ENCODE data around the gene SLC9B2. TPM values are rescaled to one million over a fixed set of nuclear protein-coding genes. Genes with fewer than 3 reads are reported as not detected.
A peak's percentile ranks its signal among the peaks of the same experiment; 100 is the strongest.

SLC9B2 gene, protein sequence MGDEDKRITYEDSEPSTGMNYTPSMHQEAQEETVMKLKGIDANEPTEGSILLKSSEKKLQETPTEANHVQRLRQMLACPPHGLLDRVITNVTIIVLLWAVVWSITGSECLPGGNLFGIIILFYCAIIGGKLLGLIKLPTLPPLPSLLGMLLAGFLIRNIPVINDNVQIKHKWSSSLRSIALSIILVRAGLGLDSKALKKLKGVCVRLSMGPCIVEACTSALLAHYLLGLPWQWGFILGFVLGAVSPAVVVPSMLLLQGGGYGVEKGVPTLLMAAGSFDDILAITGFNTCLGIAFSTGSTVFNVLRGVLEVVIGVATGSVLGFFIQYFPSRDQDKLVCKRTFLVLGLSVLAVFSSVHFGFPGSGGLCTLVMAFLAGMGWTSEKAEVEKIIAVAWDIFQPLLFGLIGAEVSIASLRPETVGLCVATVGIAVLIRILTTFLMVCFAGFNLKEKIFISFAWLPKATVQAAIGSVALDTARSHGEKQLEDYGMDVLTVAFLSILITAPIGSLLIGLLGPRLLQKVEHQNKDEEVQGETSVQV
- polyA plus RNA-seq (ENCODE audit: insufficient read length in 4 of 4), result 10 to 100 TPM in 2 of 4 donors, 1 to 10 TPM in 2; 6.3 to 11.8 (median 8.9) TPM

GRCh38 chr4:103076747-103077347 is at the start of gene SLC9B2:
Gene SLC9B2, minus strand, starts transcription at chr4:103076761. Its CDS starts 9,211 bp downstream, at chr4:103067550.
- no peak for DNase-seq (ENCODE audit: low read depth in 4 of 4, low spot score in 3 of 4)

DNA sequence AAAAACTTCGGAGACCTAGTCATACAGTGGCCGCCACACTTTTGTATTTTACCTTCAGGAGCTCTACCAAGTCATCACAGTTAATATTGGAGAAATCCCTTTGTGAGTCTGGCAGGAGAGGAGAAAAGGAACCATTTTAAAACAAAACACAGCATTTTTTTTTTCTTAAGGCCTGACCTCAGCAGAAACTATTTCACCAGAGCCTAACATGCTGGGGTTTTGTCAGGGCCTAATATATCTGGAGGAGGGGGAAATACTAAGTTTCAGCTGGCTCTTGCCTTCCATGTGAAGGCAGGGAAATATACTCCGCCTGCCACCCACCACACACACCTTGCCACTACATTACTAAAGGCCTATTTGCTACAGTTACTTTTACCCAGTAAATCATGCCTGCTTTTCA is 49.6 kb upstream of the SLC9B2 start:
- DNase-seq (ENCODE audit: low read depth in 4 of 4, low spot score in 3 of 4), result no peak

- DNase-seq (ENCODE audit: low read depth in 4 of 4, low spot score in 3 of 4), result no peak
Observed at GRCh38 chr4:103123114-103123513, 46.6 kb upstream of the SLC9B2 start.

GRCh38 chr4:103118166-103118565 is 41.6 kb upstream of the SLC9B2 start:
- no peak for DNase-seq (ENCODE audit: low read depth in 4 of 4, low spot score in 3 of 4)

GRCh38 chr4:103111598-103111997 is 35.0 kb upstream of the SLC9B2 start:
- no peak for DNase-seq (ENCODE audit: low read depth in 4 of 4, low spot score in 3 of 4)

DNA sequence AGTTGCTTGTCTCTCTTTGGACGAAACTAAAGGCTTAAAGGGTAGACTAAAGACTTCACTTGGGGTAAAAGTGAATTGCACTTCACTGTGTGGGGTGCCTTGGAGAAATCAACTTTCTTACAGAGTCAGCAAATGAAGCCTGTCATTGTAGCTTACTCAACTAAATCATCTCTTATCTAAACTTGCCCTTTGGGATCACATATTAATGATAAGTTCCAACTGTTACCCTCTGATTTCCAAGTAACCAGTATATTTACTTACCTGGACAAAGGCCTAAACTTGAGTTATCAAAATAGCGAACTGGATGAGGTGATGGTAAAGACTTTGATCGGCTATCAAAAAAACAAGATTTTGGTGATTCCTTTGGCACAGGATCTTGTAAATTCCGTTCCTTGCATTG is 32.0 kb upstream of the SLC9B2 start:
- no peak for DNase-seq (ENCODE audit: low read depth in 4 of 4, low spot score in 3 of 4)

DNA sequence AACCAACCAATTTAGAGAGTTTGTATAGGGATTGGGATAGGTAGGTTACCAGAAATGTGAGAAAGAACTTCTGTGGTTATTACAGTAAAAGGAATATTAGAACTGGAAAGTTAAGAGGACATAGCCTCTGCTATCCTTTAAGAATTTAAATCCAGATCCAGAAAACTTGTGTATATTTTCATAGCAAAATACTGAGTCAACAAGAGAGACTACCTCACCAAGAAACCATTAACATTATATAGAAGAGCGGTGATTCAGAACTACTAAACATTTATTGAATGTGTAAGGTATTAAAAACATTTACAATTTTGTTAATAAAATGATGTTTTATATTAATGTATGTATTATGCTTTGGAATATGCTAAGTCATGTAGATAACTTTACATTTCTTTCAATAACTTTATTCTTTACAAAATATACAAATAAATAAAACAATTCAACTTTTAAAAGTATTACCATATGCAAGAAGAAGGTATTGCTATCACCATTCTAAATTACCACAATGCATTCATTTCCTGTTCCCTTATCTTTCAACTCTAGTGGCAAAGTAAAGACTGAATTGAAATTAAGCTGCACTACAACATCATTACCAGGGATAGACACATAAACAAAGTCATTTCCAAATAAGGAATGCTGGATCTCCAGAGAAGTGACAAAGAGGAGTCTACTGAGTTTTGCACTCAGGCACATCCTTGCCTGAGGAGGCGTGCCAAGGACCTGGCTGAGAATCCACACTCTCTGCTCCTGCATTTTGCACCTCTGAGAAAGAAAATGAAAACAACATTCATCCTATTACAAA is 29.2 kb upstream of the SLC9B2 start:
- no peak for DNase-seq (ENCODE audit: low read depth in 4 of 4, low spot score in 3 of 4)

DNA sequence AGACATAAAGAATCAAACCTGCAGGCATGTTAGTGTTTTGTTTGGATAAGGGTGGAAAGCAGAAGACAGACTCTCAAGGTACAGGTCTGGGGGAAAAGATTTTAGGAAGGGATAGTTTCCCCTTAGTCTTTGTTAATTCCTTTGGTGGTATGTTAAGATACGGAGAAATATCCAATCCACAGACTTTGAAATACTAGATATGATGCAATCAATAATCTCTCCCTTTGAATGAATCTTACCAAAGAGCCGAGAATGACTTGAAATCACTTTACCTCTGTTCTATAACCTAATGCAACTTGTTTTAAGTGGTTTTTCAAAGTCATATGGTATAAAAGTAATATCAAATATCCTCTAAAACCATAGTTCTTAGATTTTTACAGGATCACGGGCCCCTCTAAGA is 28.3 kb upstream of the SLC9B2 start:
- DNase-seq (ENCODE audit: low read depth in 4 of 4, low spot score in 3 of 4), result no peak

- no peak for DNase-seq (ENCODE audit: low read depth in 4 of 4, low spot score in 3 of 4)
Observed at GRCh38 chr4:103100691-103101090, 24.1 kb upstream of the SLC9B2 start.

- peak; percentile 64 to 92 (median 88) for DNase-seq (ENCODE audit: low read depth in 4 of 4, low spot score in 3 of 4)
Observed at GRCh38 chr4:103099691-103100392, 23.3 kb upstream of the SLC9B2 start, which contains the start of gene BDH2. Gene BDH2, minus strand, starts transcription at chr4:103099834. Its CDS starts 3,580 bp downstream, at chr4:103096254.

DNA sequence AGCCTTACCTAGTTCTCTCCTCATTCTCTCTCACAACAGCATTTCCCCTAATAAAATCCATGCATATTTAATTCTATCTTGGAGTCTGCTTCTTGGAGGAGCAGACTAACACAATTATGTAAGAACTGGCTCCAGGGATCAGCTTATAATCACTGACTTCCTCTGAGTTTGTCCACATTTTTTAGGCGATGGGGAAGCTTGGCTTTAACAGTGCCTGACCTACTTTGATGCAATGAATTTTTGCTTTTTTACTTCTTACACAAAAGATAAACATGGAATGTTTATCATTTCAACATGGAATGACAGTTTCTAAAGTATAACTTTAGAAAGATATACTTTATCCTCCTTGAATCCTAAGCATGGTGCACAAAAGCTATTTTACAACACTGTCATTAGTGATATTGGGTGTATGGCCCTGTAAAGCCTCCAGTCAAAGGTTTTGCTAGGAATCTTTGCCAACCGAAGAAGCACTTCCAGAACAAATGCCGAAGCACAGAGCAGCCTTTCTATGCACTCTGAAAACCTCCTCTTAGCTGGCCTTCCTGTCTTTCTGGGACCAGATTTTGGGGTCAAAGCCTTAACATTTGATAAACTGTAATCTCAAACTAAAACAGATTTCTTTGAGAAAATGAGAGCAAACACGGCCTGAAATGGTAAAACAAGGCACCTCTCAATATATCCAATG is 22.3 kb upstream of the SLC9B2 start:
- DNase-seq (ENCODE audit: low read depth in 4 of 4, low spot score in 3 of 4), result no peak

DNA sequence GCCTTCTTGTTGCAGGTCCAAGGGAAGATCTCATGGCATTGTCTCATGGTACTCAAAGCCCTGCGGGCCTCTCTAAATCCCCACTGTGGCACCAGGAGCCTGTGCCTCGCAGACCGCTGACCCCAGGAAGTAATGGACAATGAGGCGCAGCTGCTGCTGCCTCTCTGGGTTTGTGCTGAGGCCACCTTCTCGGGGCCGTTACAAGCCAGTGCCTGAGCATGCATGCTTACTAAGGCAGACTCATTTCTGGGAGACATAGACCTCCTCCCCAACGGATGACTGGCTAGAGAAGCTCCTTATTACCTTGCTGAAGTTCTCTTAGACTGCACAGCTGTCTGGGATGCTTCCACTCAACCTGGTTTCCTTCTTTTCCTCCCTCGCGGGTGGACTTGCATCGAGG is 21.8 kb upstream of the SLC9B2 start:
- no peak for DNase-seq (ENCODE audit: low read depth in 4 of 4, low spot score in 3 of 4)

GRCh38 chr4:103097112-103097511 is 20.6 kb upstream of the SLC9B2 start:
- DNase-seq (ENCODE audit: low read depth in 4 of 4, low spot score in 3 of 4), result no peak

DNA sequence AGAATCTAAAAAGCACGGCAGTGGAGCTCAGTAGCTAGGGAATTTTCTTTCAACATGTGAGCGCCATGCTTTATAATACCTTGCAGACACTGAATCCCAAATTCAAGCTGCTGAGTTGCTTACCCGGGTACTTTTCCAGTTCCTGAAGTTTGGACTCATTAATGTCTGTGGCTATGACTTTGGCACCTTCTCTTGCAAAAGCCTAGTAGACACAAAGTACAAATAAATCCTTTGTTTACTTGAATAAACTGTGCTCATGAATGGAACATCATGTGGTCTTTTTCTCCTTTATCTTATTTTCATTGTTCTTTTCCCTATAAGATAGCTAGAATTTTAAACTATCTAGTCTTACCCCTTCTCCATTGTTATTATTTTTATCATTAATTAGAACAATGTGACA is 18.5 kb upstream of the SLC9B2 start:
- no peak for DNase-seq (ENCODE audit: low read depth in 4 of 4, low spot score in 3 of 4)

- no peak for DNase-seq (ENCODE audit: low read depth in 4 of 4, low spot score in 3 of 4)
Observed at GRCh38 chr4:103092245-103092644, 15.7 kb upstream of the SLC9B2 start.

- peak in 1 of 4 donors; percentile 32 for DNase-seq (ENCODE audit: low read depth in 4 of 4, low spot score in 3 of 4)
Observed at GRCh38 chr4:103091601-103092223, 15.2 kb upstream of the SLC9B2 start.

GRCh38 chr4:103089481-103089880 is 12.9 kb upstream of the SLC9B2 start:
- DNase-seq (ENCODE audit: low read depth in 4 of 4, low spot score in 3 of 4), result no peak

GRCh38 chr4:103086551-103086950 is 10.0 kb upstream of the SLC9B2 start:
- no peak for DNase-seq (ENCODE audit: low read depth in 4 of 4, low spot score in 3 of 4)

- no peak for DNase-seq (ENCODE audit: low read depth in 4 of 4, low spot score in 3 of 4)
Observed at GRCh38 chr4:103085555-103086196, 9.1 kb upstream of the SLC9B2 start.

Measured in right renal pelvis (tissue), 4 donors.